ENCODE data around the gene ARID5A.
"Not testable (repeated sequence)": the region's sequence is repeated elsewhere in the genome, so short reads cannot be mapped to it uniquely, and the experiment has no call there.

The ARID5A gene

GRCh38 chr2:96536445-96537065 lies at the start of gene ARID5A:
Gene ARID5A, plus strand, starts transcription at chr2:96536752. Its CDS starts 75 bp downstream, at chr2:96536827.
- peak; percentile 82 for DNase-seq

- no peak for DNase-seq
These were observed 47.3 kb upstream of the ARID5A start for GRCh38 chr2:96489261-96489660.

- no peak for DNase-seq
These were observed 46.9 kb upstream of the ARID5A start for GRCh38 chr2:96489663-96490062.

GRCh38 chr2:96491860-96492497 lies 44.6 kb upstream of the ARID5A start:
- DNase-seq, result no peak

- no peak for DNase-seq
These were observed 43.5 kb upstream of the ARID5A start for GRCh38 chr2:96493072-96493471.

- DNase-seq, result no peak
These were observed 42.4 kb upstream of the ARID5A start for GRCh38 chr2:96494188-96494587.

- no peak for DNase-seq
These were observed 40.4 kb upstream of the ARID5A start for GRCh38 chr2:96495982-96496629.

GRCh38 chr2:96498021-96498431 lies 38.5 kb upstream of the ARID5A start:
- no peak for DNase-seq

- DNase-seq, result not testable (repeated sequence)
These were observed 37.9 kb upstream of the ARID5A start for GRCh38 chr2:96498611-96499010.

GRCh38 chr2:96499061-96499960 lies 37.2 kb upstream of the ARID5A start:
- DNase-seq, result no peak

GRCh38 chr2:96500385-96501066 lies 36.0 kb upstream of the ARID5A start:
- no peak for DNase-seq

GRCh38 chr2:96501471-96501874 lies 35.1 kb upstream of the ARID5A start:
- DNase-seq, result no peak

- no peak for DNase-seq
These were observed 34.4 kb upstream of the ARID5A start for GRCh38 chr2:96501886-96502810.

- DNase-seq, result no peak
These were observed 33.5 kb upstream of the ARID5A start for GRCh38 chr2:96502891-96503636.

GRCh38 chr2:96503637-96504243 lies 32.8 kb upstream of the ARID5A start:
- DNase-seq, result no peak

- DNase-seq, result no peak
These were observed 31.2 kb upstream of the ARID5A start, which contains the start of gene NEURL3 for GRCh38 chr2:96505231-96505889. Gene NEURL3, minus strand, starts transcription at chr2:96505357. Its CDS starts 71 bp downstream, at chr2:96505286.

- DNase-seq, result no peak
These were observed 30.3 kb upstream of the ARID5A start for GRCh38 chr2:96506016-96506906.

- no peak for DNase-seq
These were observed 29.7 kb upstream of the ARID5A start for GRCh38 chr2:96506907-96507240.

Data from NCI-H1436 (cell line).